DMS53 treated with DMSO at 0.1 percent for 48 hours (cell line): Measurements from ENCODE around the gene MCEMP1.

Experiments
- DNase-seq: peaks from one replicate; lab custom pipeline; 2025; ENCODE audit not compliant: unreplicated experiment; lab: John Stamatoyannopoulos, UW

The MCEMP1 gene

DNA sequence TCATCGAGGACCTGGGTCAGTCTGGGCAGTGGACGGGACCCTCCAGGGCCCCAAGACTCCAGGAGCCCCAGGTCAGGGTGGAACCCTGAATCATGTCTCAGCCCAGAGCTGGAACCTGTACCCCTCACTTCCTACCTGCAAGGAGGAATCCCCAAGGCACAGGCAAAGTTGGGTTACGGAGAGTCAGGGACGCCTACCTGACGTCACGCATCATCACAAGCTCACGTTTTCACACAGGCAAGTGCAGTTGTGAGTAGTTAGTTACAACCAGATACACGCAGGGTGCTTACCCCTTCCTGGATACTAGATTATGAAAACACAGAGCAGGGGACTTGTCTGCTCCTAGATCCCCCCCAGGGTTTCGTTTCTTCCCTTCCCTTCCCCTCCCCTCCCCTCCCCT lies 6.1 kb upstream of the MCEMP1 start:
- no peak for DNase-seq

DNA sequence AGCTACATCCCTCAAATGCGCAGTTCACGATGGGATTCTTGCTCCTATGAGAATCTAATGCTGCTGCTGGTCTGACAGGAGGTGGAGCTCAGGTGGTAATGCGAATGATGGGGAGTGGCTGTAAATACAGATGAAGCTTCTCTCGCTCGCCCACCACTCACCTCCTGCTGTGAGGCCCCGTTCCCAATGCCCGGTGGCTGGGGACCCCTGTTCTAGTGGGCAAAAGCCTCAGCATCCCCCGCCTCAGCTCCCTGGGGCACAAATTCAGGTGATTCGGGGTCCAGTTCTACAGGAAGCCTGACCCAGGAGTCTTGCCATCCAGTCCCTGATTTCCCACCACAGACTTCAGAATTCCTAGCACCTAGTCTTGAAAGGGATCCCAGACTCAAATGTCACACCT lies 4.4 kb upstream of the MCEMP1 start:
- DNase-seq: no peak

DNA sequence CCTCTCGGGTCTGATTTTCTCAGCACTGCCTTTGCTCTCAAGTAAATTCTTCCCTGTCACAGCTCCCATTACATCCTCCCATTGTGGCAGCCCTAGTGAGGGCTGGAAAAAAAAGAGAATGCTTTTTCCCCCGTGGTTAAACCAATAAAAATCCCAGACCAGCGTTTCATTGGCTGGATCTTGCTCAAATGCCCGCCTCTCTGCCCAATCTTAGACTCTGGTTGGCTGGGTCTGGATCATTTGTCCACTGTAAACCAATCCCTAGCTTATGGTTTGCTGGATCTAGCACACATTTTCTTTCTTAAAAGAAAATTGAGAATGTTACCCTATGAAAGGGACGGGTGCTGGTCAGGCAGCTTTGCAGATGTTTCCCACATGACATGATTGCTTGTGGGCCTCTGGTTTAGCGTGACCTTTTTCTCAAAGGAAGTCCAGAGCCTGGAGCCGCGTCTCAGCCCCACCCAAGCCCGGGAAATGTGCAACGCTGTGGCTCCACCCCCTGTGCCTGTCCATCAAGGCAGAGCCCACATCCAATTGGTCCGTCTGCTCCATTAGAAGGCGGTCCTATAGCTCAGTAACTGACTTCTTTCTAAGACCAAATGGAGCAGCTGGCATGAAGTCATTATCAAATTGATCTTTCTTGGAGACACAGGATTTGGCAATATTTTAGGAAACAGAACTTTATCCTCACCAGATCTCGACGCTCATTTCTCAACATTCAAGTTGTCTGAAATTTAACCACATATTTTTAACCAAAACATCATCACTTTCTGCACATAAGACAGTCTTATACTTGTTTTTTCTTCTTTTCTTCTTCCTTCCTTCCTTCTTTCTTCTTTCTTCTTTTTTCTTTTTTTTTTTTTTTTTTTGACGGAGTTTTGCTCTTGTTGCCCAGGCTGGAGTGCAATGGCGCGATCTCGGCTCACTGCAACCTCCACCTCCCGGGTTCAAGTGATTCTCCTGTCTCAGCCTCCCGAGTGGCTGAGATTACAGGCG lies 2.6 kb upstream of the MCEMP1 start:
- DNase-seq: no peak

DNA sequence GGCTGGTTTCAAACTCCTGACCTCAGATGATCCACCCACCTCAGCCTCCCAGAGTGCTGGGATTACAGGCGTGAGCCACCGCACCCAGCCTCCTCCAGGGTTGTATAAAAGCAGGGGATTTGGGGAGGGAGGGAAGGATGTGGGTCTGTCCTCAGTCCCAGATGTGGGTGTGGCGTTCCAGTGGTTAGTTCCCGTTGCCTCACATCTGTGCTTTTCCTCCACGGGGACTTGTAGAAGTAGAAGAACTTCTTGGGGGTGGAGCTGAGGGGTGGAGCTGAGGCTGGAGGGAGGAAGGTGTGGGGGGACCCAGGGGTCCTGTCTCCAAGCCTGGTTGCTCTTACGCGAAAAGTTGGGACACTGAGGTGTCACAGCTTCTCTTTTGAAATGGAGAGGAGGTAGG lies 514 bp upstream of the MCEMP1 start:
- DNase-seq: no peak

DNA sequence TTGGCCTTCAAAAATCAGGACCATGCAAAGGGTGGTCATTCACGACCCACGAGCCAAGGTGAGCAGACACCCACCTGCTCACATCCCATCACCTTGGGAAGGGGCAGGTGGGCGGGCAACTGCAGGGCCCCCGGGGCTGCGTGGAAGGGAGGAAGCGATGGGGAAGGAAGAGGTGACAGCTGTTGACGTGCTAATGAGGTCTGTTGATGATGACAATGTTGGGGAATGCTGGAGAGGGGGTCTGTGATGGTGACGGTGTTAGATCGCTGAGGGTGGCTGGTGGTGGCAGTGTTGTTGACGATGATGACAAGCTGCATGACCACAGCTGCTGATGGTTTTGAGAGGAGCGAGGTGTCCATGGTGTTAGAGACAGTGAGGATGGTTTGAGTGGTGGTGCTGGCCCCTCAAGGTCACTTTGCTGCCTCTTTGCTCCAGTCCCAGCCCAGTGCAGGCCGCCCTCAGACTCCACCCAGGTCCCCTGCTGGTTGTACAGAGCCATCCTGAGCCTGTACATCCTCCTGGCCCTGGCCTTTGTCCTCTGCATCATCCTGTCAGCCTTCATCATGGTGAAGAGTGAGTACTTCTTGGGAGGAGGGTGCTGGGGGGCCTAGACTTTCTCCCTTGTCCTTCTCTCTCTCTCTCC lies 900 bp downstream of the MCEMP1 start:
- no peak for DNase-seq

DNA sequence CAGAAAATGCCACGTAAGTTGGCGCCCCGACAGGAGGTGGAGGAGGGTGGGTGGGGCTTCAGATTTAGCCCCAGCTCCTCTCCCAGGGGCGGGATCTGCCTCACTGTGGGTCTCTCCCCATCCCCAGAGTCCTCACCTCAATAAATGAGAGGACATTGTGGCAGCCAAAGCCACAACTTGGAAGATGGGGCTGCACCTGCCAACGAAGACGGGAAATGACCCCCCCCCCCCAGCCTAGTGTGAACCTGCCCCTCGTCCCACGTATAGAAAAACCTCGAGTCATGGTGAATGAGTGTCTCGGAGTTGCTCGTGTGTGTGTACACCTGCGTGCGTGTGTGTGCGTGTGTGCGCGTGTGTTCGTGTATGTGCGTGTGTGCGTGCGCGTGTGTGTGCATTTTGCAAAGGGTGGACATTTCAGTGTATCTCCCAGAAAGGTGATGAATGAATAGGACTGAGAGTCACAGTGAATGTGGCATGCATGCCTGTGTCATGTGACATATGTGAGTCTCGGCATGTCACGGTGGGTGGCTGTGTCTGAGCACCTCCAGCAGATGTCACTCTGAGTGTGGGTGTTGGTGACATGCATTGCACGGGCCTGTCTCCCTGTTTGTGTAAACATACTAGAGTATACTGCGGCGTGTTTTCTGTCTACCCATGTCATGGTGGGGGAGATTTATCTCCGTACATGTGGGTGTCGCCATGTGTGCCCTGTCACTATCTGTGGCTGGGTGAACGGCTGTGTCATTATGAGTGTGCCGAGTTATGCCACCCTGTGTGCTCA lies 2.3 kb downstream of the MCEMP1 start:
- DNase-seq: peak; percentile 11

DNA sequence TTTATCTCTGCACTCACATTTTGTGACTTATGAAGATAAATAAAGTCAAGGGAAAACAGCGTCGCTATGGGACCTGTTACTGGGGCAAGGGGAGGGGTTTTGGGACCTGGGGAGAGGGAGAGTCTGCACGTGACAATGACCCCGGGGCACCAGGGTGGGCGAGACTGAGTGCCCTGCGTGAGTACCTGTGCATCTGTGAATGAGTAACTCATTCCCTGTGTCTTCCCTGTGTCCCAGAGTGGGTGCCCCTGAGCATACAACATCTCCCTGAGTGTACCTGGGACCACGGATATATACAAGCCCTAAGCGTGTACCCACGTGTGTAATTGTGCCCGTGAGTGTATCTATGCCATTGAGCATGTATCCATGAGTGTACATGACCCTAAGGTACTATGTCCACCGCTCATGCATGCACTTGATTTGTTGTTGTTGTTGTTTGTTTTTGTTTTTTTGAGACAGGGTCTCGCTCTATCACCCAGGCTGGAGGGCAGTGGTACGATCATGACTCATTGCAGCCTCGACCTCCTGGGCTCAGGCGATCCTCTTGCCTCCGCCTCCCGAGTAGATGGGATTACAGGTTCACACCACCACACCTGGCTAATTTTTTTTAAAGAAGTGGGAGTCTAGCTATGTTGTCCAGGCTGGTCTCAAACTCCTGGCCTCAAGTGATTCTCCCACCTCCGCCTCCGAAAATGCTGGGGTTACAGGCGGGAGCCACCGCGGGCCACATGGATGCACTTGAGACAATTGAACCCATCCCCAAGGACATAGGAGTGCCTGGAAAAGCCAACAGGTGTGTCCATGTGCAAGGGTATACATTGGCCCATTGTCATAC lies 3.1 kb downstream of the MCEMP1 start:
- DNase-seq: no peak

DNA sequence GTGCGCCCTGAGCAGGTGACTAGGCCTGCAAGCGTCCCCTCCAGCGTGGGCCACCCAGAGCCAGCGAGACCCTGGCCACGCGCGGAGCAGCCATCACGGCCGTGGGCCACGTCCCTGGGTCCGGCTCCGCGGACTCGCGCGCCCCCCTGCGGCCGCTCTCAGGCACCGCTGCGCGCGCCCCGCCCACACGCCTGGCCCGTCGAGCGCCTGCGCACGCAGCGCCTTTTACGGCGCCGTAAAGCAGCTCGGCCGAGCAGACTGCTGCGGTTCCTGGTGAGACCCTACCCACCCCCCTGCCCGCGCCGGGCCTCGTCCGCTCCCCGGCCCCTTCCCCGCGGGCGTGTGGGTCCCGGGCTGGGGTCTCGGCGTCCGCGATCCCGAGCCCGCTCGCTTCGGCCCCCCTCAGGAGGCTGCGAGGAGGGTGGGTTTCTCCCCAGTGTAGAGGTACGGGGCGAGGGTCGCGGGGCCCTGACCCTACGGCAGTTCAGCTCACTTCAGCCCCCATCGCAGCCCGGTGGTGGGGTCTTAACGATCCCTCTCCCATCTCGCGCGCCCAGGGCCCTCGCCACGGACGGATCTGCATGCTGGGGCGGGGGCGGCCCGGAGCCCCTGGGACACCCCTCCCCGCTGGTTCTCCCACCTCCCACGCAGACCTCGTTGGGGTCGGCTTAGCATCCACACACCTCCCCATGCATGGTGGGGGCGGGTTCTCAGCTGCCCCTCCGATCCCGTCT lies 3.9 kb downstream of the MCEMP1 start, which contains the start of gene TRAPPC5:
Gene TRAPPC5, plus strand, starts transcription at position 228 of the 734 bp plus-strand sequence. CDS start 1,421 bp downstream, outside the sequence.
- peak; percentile 54 for DNase-seq

DNA sequence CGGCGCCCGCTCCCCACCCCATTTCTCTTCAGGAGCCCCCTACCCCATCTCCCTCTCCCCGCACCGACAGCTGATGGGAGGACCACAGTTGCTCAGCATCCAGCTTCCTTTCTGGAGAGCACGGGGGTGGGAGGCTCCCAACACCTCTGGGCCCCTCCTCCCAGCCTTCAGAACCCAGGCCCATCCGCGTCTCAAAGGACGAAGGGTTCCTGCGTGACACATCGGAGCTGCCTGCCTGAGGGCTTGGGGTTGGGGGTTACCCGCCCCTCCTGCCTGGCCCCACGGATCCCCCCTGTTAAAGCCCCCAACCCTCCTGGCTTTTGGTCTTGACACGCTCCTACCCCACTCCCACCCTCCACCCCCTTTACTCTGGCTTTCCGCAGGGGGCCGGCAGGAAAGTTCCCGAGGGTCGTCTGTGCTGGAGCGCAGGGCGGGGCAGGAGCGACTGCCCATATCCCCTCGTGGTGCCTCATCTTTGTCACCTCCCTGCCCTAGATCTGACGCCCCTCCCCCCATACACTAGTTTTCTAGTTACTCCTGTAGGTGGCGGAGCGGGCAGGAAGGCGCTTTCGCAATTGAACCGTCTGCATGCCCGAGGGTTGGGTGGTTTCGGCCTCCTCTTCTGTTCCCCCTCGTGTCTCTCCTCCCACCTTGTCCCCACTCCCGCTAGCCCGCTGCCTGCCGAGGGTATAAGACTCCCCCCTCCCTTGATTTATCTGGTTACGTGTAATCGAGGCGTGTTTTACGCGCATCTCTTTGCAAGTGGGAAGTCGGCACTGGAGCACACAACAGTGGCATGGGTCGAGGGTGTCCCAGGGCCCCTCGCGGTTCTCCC lies 4.7 kb downstream of the MCEMP1 start:
- DNase-seq: no peak

DNA sequence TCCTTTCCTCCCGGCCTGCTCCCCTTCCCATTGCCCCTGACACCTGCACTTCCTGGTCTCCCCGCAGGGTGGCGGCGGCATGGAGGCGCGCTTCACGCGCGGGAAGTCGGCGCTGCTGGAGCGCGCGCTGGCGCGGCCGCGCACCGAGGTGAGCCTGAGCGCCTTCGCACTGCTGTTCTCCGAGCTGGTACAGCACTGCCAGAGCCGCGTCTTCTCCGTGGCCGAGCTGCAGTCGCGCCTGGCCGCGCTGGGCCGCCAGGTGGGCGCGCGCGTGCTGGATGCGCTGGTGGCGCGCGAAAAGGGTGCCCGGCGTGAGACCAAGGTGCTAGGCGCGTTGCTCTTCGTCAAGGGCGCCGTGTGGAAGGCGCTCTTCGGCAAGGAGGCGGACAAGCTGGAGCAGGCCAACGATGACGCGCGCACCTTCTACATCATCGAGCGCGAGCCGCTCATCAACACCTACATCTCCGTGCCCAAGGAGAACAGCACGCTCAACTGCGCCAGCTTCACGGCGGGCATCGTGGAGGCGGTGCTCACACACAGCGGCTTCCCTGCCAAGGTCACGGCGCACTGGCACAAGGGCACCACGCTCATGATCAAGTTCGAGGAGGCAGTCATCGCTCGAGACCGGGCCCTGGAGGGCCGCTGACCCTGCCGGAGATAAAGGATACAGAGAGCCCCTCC lies 5.4 kb downstream of the MCEMP1 start:
- no peak for DNase-seq

DNA sequence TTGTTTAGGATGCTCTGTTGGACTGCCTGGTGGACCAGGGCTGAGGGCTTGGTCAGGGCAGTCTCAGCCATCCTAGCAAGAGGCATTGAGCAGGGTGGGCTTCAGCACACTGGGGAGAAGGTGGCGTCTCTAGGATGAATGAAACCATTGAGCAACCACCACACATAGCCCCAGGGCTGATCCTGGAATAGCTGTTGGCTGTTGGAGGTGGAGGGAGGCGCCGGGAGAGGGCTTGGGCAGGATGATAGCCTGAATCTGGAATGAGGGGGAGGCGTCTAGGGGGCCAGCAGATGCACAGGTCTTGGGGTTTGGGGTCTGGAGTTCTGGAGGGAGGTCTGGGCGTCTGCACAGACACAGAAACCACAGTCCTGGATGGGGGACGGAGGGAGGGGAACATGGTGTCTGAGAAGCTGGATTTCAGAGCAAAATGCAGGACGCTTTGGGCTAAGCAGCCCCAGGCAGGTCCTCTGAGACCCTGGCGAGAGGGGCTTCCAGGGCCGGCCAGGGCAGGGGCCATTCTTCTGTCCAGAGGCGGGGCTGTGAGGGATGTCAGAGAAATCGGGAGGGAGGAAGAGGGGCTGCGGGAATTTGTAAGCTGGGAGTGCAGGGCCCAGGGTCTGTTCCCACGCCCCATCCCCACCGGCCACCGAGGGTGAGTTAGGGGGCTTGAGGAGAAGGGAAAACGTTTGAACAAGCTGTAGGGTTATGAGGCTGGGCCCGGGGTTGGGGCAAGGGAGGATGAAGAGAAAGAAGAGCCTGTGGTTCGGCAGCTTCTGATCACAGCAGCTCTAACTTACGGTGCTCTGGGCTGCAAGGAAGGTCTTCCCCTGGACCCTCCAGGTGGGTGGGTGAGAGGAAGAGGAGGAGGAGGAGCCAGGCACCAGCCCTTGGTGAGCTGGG lies 8.9 kb downstream of the MCEMP1 start:
- no peak for DNase-seq

DNA sequence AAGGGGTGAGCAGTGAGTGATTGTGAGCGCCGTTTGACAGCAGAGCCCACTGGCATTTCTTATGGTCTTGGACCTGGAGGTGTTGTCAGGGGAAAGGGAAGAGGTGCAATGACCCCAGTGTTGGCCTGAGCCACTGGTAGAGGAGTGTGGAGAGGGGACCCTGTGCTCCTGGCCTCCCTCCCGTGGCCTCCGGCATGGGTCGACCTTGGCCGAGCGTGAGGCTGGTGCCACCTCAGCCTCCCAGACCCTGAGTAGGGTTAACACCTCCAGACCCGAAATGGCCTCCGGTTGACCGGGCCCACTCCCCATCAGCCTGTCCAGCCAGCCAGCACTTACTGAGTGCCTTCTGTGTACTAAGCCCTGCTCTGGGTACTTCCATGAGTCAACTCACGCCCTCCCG lies 10.3 kb downstream of the MCEMP1 start:
- DNase-seq: no peak

DNA sequence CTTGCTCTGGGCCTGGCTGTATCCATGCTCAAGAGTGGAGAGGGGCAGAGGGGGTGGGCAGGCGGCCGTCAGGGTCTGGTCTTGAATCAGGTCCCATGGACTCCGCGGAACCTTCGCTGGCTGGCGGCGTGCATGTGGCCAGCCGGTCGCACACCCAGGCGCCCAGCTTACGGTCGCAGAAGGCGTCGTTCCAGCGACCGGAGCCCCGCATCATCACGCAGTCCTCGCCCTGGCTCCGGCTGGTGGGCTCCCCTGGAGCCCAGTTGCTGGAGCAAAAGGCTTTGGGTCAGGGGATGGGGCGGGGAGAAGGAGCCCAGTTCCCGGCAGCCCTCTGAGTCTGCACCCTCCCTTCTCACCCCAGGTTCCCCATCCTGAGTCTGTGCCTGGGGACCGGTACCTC lies 12.3 kb downstream of the MCEMP1 start:
- DNase-seq: no peak

DNA sequence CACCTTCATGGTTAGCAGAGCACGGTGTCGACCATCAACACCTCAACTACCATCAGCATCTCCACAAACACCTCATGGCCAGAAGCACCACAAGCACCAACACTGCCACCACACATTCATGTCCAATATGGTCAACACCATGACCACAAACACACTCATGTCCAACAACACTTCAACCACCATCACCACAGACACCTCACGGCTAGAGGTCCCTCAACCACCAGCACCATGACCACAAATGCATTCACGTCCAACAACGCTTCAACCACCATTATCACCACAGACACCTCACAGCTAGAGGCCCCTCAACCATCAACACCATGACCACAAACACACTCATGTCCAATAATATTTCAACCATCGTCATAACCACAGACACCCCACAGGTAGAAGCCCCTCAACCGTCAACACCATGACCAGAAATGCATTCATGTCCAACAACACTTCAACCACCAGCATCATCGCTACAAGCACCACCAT lies 13.9 kb downstream of the MCEMP1 start:
- DNase-seq: no peak

DNA sequence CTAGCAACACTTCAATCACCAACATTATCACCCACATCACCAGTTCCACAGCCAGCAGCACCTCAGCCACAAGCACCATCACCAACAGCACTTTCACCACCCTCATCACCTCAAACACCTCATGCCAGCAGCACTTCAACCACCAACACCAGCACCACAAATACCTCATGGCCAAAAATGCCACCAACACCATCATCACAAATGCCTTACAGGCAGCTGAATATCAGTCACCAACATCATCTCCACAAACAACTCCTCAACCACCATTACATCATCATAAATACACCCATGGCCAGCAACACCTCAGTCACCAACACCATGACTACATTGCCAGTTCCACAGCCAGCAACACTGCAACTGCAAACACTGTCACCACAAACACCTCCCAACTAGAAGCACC lies 14.6 kb downstream of the MCEMP1 start:
- DNase-seq: no peak

DNA sequence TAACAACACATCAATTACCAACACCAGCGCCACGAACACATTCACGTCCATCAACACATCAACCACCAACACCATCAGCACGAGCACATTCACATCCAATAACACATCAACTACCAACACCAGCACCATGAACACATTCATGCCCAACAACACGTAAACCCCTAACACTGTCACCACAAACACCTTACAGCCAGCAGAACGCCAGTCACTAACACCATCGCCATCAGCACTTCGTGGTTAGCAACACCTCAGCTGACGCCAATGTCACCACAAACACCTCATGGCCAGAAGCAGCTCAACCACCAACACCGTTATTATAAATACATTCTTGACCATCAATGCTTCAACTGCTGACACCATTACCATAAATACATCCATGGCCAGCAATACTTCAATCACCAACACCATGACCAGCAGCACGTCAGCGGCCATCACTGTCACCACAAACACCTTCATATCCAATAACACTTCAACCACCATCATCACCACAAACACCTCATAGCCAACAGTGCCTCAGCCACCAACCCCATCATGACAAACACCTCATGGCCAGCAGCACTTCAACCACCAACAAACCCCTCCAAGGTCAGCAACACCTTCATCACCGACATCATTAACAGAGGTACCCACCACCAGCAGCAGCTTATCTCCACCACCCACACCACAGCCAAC lies 15.7 kb downstream of the MCEMP1 start:
- DNase-seq: no peak

DNA sequence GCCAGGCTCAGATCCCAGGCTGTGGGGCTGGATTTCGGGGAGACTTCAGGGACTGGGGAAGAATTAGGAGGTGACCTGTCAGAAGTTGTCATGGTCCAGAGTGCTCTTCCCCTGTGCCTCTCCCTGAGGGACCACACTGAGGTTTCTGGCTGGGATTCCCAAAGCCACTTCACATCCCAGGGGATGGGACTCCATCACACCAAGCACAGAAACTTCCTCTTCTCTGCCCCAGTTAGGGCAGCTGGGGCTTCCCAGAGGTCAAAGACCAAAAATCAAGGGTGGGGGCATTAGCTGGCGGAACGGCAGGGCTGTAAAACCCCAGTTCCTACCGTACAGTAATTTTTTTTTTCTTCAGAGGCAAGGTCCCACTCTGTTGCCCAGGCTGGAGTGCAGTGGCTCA lies 17.6 kb downstream of the MCEMP1 start:
- DNase-seq: no peak
